Ovary (tissue), 3 donors: ENCODE measurements around the gene GSK3A.

Experiments
- EP300 ChIP-seq: sonication (generic); formaldehyde crosslinking; IDR thresholded peaks from one replicate; pipeline ENCODE4 v1.6.1; 2017; ENCODE audit warnings: antibody characterized with exemption
- POLR2A ChIP-seq: fragments of 450-650 bp; IDR thresholded peaks from one replicate; pipeline ENCODE4 v1.6.1; 2017; ENCODE audit warnings: antibody characterized with exemption, mild to moderate bottlenecking, moderate library complexity
- TF ChIP-seq, protein P1 (sequence below), 3 donors: fragments of 450-650 bp in 2 of 3; fragments of 200-600 bp in 1 of 3; IDR thresholded peaks; one replicate each; pipeline versions ENCODE4 v1.5.1 to v1.8.0; 2016 to 2022; ENCODE audit warnings: antibody characterized with exemption in 3 of 3, mild to moderate bottlenecking in 1 of 3
- donor health status: DM: no; HTN: no; CAD: no.

DNA sequence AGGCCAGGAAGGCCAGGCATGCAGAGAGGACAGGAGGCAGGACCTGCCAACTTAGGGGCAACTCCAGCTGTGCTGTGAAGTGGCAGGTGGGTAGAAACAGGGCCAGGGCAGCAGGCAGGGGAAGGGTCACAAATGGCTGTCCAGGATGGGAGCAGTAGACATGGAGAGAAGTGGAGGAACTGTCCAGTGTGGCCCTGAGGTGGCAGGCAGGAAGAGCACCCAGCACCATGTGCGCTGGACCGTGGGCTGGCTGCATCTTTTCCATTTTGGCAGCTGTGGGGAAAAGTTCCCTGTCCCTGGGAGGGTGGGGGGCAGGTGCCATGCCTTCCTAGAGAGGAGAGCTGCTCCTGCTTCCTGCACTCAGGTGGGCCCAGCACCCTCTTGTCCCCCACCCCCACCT lies 38.7 kb downstream of the GSK3A start:
- no peak for TF ChIP-seq POLR2A
- TF ChIP-seq, protein P1, sequence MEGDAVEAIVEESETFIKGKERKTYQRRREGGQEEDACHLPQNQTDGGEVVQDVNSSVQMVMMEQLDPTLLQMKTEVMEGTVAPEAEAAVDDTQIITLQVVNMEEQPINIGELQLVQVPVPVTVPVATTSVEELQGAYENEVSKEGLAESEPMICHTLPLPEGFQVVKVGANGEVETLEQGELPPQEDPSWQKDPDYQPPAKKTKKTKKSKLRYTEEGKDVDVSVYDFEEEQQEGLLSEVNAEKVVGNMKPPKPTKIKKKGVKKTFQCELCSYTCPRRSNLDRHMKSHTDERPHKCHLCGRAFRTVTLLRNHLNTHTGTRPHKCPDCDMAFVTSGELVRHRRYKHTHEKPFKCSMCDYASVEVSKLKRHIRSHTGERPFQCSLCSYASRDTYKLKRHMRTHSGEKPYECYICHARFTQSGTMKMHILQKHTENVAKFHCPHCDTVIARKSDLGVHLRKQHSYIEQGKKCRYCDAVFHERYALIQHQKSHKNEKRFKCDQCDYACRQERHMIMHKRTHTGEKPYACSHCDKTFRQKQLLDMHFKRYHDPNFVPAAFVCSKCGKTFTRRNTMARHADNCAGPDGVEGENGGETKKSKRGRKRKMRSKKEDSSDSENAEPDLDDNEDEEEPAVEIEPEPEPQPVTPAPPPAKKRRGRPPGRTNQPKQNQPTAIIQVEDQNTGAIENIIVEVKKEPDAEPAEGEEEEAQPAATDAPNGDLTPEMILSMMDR (IDR thresholded peaks at IDR 0.05), result no peak
- TF ChIP-seq EP300, result no peak
